ENCODE data around the gene SLC17A6.

SLC17A6 gene

DNA sequence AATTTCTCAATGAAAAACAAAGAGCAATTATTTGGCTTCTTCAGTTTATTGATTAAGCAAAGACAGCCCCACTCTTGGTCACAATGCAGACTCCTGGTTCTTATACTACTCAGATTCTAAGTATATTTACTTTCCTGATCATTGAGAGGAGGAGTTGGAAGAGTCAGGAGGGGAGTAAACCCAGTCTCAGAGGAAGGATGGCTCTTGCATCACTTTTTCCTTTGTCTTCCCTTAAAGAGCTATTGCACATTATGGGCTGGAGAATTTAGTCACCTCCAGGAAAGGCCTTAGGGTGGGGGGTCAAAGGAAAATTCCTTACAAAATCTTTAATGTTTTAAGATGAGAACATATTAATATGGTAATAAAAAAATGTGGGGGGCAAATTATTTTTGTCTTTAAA is 8.1 kb downstream of the SLC17A6 start:
- no peak for TF ChIP-seq CTCF (conservative IDR thresholded peaks at IDR 0.05)
- H3K27ac ChIP-seq: no peak overlapping the region

DNA sequence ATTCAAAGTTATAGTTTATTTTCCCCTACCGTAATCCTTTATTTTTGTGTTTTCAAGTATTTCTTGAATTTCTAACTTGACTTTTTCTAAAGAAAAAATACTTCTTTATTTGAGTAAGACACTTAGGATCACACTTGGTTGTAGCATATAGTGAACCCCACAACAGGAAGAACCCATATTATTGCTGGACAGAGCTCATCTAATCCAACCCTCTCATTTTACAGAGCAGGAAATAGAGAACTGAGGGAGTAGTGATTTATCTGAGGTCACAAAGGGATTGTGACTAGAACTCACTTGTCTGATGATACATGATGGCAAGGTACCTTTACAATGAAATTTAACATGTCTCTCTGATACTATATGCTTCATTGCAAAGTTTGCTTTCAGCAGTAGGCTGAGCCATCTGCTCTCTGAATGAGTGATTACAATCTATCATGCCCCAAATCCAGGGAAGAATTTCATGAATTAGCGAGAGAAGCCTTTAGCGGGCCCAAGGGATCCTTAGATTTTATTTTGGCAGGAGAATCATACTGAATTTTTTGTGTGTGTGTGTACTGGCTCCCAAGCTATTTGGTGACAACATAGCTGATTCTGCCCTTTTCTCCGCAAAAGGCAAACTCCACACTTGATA is 9.8 kb downstream of the SLC17A6 start:
- H3K27ac ChIP-seq: no peak overlapping the region
- no peak for TF ChIP-seq CTCF (conservative IDR thresholded peaks at IDR 0.05)

DNA sequence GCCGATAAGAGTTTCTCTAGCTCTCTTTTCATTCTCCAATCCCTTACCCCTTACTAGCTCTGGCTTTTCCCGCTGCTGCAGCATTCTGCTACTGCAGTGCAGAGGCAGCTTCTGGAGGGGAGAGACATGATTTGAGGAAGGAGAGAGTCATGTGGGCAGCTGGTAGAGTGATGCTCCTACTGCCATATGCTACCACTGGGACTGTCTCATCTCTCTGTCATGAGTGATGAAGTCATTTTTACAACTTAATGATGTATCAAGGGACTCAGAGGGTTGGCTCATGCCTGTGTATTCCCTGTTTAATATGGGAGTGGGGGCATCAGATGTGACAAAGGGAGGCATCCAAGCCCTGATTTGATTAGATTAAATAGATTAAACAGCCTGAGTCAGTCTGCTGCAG is 11.3 kb downstream of the SLC17A6 start:
- TF ChIP-seq CTCF (conservative IDR thresholded peaks at IDR 0.05): no peak
- no peak overlapping the region for H3K27ac ChIP-seq

- no peak overlapping the region for H3K27ac ChIP-seq
- TF ChIP-seq CTCF (conservative IDR thresholded peaks at IDR 0.05): no peak
Measured at GRCh38 chr11:22359295-22359694, 21.1 kb downstream of the SLC17A6 start.

- H3K27ac ChIP-seq: no peak overlapping the region
- TF ChIP-seq CTCF (conservative IDR thresholded peaks at IDR 0.05): no peak
Measured at GRCh38 chr11:22371160-22371559, 33.0 kb downstream of the SLC17A6 start.

- no peak overlapping the region for H3K27ac ChIP-seq
- TF ChIP-seq CTCF (conservative IDR thresholded peaks at IDR 0.05): no peak
Measured at GRCh38 chr11:22387126-22387525, 48.9 kb downstream of the SLC17A6 start.

DNA sequence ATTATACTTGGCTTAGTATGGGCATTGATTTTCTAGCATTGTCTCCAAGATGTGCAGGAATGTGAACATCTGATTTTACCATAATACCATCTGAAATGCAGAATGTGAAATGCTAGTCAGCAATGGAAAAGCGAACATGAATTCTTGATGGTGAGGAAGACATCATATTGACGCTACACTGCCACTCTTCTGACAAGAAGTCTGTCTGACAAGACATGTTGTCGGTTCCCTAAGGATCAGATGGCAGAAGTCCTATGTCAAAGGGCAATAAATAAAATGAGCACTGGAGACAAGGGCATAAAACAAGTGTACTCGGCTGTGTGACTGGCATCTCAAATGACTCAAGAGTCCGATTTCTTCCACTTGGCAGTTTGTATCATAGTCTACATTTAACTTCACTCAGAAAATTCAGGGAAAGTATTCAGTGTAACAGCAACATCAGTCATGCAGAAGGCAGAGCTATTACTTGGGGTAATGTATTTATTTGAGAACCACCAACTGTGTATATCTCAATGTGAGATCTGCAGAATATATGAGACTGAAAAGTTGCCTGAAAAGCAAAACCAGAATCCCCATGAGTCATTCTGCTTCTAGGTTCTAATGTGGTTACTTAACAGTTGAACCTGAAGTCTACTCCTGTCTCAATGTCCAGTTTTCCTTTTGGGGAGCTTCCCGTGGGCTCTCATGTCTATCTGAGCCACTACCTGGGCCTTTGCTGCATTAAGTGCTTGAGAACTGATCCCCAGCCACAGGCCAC is 51.5 kb downstream of the SLC17A6 start:
- no peak for TF ChIP-seq CTCF (conservative IDR thresholded peaks at IDR 0.05)
- no peak overlapping the region for H3K27ac ChIP-seq
